WERI-Rb-1 (cell line): ENCODE data around the gene SLA2.
A peak's percentile ranks its signal among the peaks of the same experiment; 100 is the strongest.

Source experiments
- DNase-seq: peaks from one replicate; pipeline ENCODE4 v3.0.0-alpha.2; 2020
- H3K27ac ChIP-seq: fragments of 250-450 bp; sonication (Bioruptor Pico); 2 replicates; pipeline ENCODE4 v1.5.1; 2020; ENCODE audit warnings: mild to moderate bottlenecking, moderate library complexity
- H3K27me3 ChIP-seq: fragments of 250-450 bp; sonication (Bioruptor Pico); 2 replicates; pipeline ENCODE4 v1.5.1; 2021; ENCODE audit warnings: mild to moderate bottlenecking, low read depth, moderate library complexity; ENCODE audit not compliant: insufficient read depth, severe bottlenecking
- H3K36me3 ChIP-seq: fragments of 250-450 bp; sonication (Bioruptor Pico); 2 replicates; pipeline ENCODE4 v1.5.1; 2020; ENCODE audit warnings: mild to moderate bottlenecking, moderate library complexity
- H3K4me3 ChIP-seq: 2 replicates; pipeline ENCODE4 v1.5.1; 2011; ENCODE audit warnings: low read depth, mild to moderate bottlenecking, control low read depth, low read length
- H3K9me3 ChIP-seq: fragments of 250-450 bp; sonication (Bioruptor Pico); 2 replicates; pipeline ENCODE4 v1.5.1; 2021; ENCODE audit warnings: mild to moderate bottlenecking, moderate library complexity; ENCODE audit not compliant: severe bottlenecking
- TF ChIP-seq, protein P1 (sequence below): IDR thresholded peaks from 2 replicates; pipeline ENCODE4 v1.5.1; 2011; ENCODE audit warnings: low read depth, mild to moderate bottlenecking, control low read depth, inconsistent platforms, low read length

Gene SLA2

GRCh38 chr20:36670665-36671357, 24.8 kb upstream of the SLA2 start:
- Histone ChIP-seq H3K9me3 (no peaks in the 10 kb centered on the region), H3K27ac (no peak overlapping the region), H3K4me3 (no peak overlapping the region), H3K36me3 (peaks cover 7% of the 10 kb centered on the region), H3K27me3 (no peaks in the 10 kb centered on the region)
- TF ChIP-seq, protein P1, sequence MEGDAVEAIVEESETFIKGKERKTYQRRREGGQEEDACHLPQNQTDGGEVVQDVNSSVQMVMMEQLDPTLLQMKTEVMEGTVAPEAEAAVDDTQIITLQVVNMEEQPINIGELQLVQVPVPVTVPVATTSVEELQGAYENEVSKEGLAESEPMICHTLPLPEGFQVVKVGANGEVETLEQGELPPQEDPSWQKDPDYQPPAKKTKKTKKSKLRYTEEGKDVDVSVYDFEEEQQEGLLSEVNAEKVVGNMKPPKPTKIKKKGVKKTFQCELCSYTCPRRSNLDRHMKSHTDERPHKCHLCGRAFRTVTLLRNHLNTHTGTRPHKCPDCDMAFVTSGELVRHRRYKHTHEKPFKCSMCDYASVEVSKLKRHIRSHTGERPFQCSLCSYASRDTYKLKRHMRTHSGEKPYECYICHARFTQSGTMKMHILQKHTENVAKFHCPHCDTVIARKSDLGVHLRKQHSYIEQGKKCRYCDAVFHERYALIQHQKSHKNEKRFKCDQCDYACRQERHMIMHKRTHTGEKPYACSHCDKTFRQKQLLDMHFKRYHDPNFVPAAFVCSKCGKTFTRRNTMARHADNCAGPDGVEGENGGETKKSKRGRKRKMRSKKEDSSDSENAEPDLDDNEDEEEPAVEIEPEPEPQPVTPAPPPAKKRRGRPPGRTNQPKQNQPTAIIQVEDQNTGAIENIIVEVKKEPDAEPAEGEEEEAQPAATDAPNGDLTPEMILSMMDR = no peak
- no peak for DNase-seq

DNA sequence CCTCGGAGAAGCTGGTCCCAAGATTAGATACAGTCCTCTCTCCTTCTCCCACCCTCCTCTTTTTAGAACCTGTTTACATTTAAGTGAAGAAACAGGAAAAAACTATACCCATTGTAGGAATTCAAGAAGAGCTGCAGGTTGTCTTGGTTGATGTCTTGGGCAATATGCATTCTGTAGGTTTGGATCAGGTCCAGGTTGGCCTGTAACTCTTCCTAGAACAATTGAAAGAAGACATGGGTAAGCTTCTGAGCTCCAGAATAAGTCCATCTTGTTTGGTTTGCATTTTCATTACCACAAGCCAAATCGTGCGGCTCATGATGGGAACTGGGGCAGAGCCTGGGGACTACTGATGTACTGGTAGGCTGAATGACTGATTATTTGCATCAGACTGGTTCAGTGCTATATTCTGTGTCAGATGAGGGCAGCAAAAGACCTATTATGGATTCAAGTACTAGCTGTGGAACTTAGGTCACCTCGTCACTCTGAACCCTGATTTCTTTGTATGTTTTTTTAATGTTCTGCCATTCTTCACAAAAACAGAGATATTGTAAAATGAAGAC, 20.3 kb upstream of the SLA2 start:
- no peak overlapping the region for H3K27ac ChIP-seq
- no peaks in the 10 kb centered on the region for H3K27me3 ChIP-seq
- TF ChIP-seq, protein P1 = peak; percentile 38; the same call in 1 of the 2 replicates
- peaks cover 11% of the 10 kb centered on the region for H3K36me3 ChIP-seq
- no peaks in the 10 kb centered on the region for H3K9me3 ChIP-seq
- DNase-seq = no peak
- no peak overlapping the region for H3K4me3 ChIP-seq

DNA sequence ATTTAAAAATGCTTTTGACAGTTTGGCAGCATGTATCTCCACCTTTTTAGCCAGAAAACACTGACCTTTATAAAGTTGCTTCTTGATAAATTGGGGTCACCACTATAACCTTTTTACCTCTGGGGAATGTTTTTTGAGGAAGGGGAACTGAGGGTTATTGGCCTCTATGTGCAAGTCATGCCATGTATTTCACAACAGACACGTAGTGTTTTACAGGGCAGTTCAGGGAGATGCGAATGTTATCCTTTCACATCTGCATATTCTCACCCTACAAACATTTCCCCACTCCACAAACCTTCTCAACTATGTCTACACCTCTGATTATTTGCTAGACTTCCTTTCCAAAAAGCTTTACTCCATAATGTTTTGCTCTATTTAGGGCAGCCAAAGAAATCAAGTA, 17.0 kb upstream of the SLA2 start:
- H3K27me3 ChIP-seq = no peaks in the 10 kb centered on the region
- TF ChIP-seq, protein P1 = no peak
- no peaks in the 10 kb centered on the region for H3K9me3 ChIP-seq
- no peak overlapping the region for H3K4me3 ChIP-seq
- peaks cover 6% of the 10 kb centered on the region for H3K36me3 ChIP-seq
- no peak for DNase-seq
- no peak overlapping the region for H3K27ac ChIP-seq

GRCh38 chr20:36658300-36658699, 12.3 kb upstream of the SLA2 start:
- TF ChIP-seq, protein P1 = no peak
- DNase-seq = no peak
- H3K36me3 ChIP-seq = no peaks in the 10 kb centered on the region; the same call in 1 of the 2 replicates
- H3K27me3 ChIP-seq = no peaks in the 10 kb centered on the region
- H3K27ac ChIP-seq = no peak overlapping the region
- H3K9me3 ChIP-seq = no peaks in the 10 kb centered on the region
- H3K4me3 ChIP-seq = no peak overlapping the region

- H3K9me3 ChIP-seq = no peaks in the 10 kb centered on the region
- DNase-seq = no peak
- H3K27me3 ChIP-seq = no peaks in the 10 kb centered on the region
- TF ChIP-seq, protein P1 = no peak
- no peak overlapping the region for H3K4me3 ChIP-seq
- H3K36me3 ChIP-seq = no peaks in the 10 kb centered on the region; the same call in 1 of the 2 replicates
- no peak overlapping the region for H3K27ac ChIP-seq
Measured at GRCh38 chr20:36656733-36657132, 10.7 kb upstream of the SLA2 start.
